Measurements from ENCODE around the gene NTRK3.

The NTRK3 gene

DNA sequence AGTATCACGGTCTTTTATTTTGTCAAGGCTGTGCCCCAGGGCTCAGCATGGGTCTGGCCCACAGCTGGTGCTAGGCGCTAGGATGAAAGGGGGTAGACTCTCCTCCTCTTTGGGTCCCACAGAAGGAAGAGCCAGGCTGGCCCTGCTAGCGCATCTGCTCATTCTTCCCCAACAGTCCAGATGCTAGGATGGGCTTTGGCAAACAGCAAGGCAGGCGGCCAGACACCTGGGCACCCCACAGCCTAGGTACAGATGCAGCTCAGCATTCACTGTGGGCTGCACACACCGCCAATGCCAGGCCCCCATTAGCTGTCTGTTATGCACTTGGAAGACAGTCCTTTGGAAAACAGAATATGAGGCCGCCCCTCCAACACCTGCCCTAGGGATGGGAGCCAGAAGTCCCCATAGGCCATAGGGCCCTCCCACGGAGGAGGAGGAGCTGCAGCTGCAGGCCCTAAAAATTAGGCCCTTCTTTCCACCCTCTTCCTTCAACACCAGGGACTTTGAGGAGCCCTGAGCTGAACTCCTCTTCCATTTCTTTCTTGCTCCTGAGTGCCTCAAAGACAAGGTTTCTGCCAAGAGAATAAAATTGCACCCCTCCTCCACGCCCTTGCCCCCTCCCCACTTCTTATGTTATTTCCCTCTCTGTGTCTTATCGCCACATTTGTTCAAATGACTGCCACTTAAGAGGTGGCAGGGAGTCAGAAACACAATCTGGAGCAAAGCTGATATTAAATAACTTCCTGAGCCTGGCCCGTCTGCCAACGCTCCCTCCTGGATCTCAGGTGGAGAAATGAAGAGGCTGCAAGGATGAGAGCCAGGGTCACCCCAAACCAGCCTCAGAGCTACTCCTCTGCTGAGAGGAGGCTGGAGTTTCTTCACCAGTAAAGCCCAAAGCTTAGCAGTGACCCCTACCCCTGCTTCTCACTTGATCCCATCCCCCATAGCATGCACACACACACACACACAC lies 13.7 kb downstream of the NTRK3 start:
- H3K27ac ChIP-seq = no peak overlapping the region
- no peak overlapping the region for H3K4me3 ChIP-seq
- TF ChIP-seq POLR2AphosphoS5 (IDR thresholded peaks at IDR 0.05; ENCODE audit: borderline replicate concordance, low read depth, low read length) = no peak
- no peak for TF ChIP-seq EZH2 (IDR thresholded peaks at IDR 0.05)
- no peak for TF ChIP-seq FOXP2 (optimal IDR thresholded peaks at IDR 0.05; ENCODE audit: control extremely low read depth, extremely low read length, insufficient read depth)
- no peak overlapping the region for H3K9ac ChIP-seq (ENCODE audit: insufficient read length)
- DNase-seq (ENCODE audit: low read depth, low spot score) = no peak
- H3K9me3 ChIP-seq (ENCODE audit: low read depth, low read length) = no peaks in the 10 kb centered on the region
- no peaks in the 10 kb centered on the region for H3K36me3 ChIP-seq (ENCODE audit: insufficient read depth, low read length)

GRCh38 chr15:88241461-88241860 lies 15.1 kb downstream of the NTRK3 start:
- no peak overlapping the region for H3K4me3 ChIP-seq
- H3K9ac ChIP-seq (ENCODE audit: insufficient read length) = no peak overlapping the region
- no peaks in the 10 kb centered on the region for H3K36me3 ChIP-seq (ENCODE audit: insufficient read depth, low read length)
- no peak overlapping the region for H3K27ac ChIP-seq
- TF ChIP-seq FOXP2 (optimal IDR thresholded peaks at IDR 0.05; ENCODE audit: control extremely low read depth, extremely low read length, insufficient read depth) (no peak), POLR2AphosphoS5 (IDR thresholded peaks at IDR 0.05; ENCODE audit: borderline replicate concordance, low read depth, low read length) (no peak), EZH2 (IDR thresholded peaks at IDR 0.05) (no peak)
- DNase-seq (ENCODE audit: low read depth, low spot score) = no peak
- no peaks in the 10 kb centered on the region for H3K9me3 ChIP-seq (ENCODE audit: low read depth, low read length)

- no peak for TF ChIP-seq EZH2 (IDR thresholded peaks at IDR 0.05)
- no peak for TF ChIP-seq FOXP2 (optimal IDR thresholded peaks at IDR 0.05; ENCODE audit: control extremely low read depth, extremely low read length, insufficient read depth)
- TF ChIP-seq POLR2AphosphoS5 (IDR thresholded peaks at IDR 0.05; ENCODE audit: borderline replicate concordance, low read depth, low read length) = no peak
- Histone ChIP-seq H3K27ac (no peak overlapping the region), H3K9ac (ENCODE audit: insufficient read length) (no peak overlapping the region), H3K36me3 (ENCODE audit: insufficient read depth, low read length) (no peaks in the 10 kb centered on the region), H3K9me3 (ENCODE audit: low read depth, low read length) (no peaks in the 10 kb centered on the region), H3K4me3 (no peak overlapping the region)
- DNase-seq (ENCODE audit: low read depth, low spot score) = no peak
These were observed 15.5 kb downstream of the NTRK3 start for GRCh38 chr15:88241060-88241459.

GRCh38 chr15:88239594-88239993 lies 16.9 kb downstream of the NTRK3 start:
- Histone ChIP-seq H3K4me3 (no peak overlapping the region), H3K9ac (ENCODE audit: insufficient read length) (no peak overlapping the region), H3K36me3 (ENCODE audit: insufficient read depth, low read length) (no peaks in the 10 kb centered on the region), H3K27ac (no peak overlapping the region), H3K9me3 (ENCODE audit: low read depth, low read length) (no peaks in the 10 kb centered on the region)
- DNase-seq (ENCODE audit: low read depth, low spot score) = no peak
- TF ChIP-seq FOXP2 (optimal IDR thresholded peaks at IDR 0.05; ENCODE audit: control extremely low read depth, extremely low read length, insufficient read depth) = no peak
- no peak for TF ChIP-seq EZH2 (IDR thresholded peaks at IDR 0.05)

DNA sequence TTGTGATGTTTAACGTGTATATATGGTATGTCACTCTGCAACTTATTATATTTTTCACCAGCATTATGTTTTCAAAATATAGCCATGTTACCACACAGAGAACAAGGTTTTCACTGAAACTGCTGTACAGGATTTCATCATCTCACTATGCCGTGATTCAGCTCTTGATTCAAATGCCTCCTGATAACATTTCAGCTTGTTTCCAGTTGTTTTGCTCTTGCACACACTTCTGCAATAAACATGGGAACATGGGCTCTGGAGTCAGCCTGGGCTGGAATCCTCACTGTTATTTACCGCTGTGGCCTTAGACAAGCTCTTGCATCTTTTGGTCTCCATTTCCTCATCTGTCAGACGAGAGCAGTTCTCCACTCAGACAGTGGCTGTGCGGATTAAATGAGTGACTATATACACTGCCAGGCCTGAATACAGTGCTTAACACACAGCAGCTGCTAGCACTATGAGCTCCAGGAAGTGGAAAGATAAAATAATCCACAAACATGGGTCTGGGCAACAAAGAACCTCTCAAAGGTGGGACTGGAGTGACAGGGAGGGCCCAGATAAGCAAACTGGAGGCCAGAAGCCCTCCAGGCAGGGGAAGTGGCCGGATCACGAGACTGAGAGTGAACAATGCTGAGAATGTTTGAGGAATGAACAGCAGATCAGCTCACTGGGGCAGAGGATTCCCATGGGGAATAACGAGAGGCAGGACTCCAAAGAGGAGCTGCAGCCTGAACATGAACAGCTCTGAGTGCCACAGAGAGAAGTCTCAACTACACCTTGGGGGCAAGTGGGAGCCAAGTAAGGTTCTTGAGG lies 17.7 kb downstream of the NTRK3 start:
- no peak for DNase-seq (ENCODE audit: low read depth, low spot score)
- Histone ChIP-seq H3K36me3 (ENCODE audit: insufficient read depth, low read length) (no peaks in the 10 kb centered on the region), H3K9ac (ENCODE audit: insufficient read length) (no peak overlapping the region), H3K9me3 (ENCODE audit: low read depth, low read length) (no peaks in the 10 kb centered on the region), H3K27ac (no peak overlapping the region), H3K4me3 (no peak overlapping the region)
- no peak for TF ChIP-seq POLR2AphosphoS5 (IDR thresholded peaks at IDR 0.05; ENCODE audit: borderline replicate concordance, low read depth, low read length)

- H3K4me3 ChIP-seq = no peak overlapping the region
- TF ChIP-seq FOXP2 (optimal IDR thresholded peaks at IDR 0.05; ENCODE audit: control extremely low read depth, extremely low read length, insufficient read depth) (no peak), POLR2AphosphoS5 (IDR thresholded peaks at IDR 0.05; ENCODE audit: borderline replicate concordance, low read depth, low read length) (no peak), EZH2 (IDR thresholded peaks at IDR 0.05) (no peak)
- no peak overlapping the region for H3K9ac ChIP-seq (ENCODE audit: insufficient read length)
- H3K27ac ChIP-seq = no peak overlapping the region
- no peaks in the 10 kb centered on the region for H3K36me3 ChIP-seq (ENCODE audit: insufficient read depth, low read length)
- DNase-seq (ENCODE audit: low read depth, low spot score) = no peak
- no peaks in the 10 kb centered on the region for H3K9me3 ChIP-seq (ENCODE audit: low read depth, low read length)
These were observed 21.8 kb downstream of the NTRK3 start for GRCh38 chr15:88234711-88235110.

DNA sequence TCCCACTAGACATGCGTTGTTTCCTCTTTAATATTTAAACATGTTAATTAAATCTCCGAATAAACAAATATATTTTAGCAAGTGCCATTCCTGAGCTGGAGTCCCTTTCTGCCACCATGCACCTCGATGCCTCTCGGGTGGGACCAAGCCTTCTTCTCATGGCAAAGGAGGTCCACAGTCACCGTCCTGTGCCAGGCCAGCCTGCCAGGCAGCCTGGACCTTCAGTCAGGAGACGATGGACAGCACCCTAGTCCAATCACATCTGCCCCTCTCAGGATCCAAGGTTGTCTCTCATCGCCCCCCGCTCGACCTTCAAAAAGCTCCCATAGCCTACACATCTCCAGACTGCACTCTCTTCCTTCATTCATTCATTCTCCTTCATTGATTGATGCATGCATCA lies 22.6 kb downstream of the NTRK3 start:
- Histone ChIP-seq H3K27ac (no peak overlapping the region), H3K9me3 (ENCODE audit: low read depth, low read length) (no peaks in the 10 kb centered on the region), H3K9ac (ENCODE audit: insufficient read length) (no peak overlapping the region), H3K4me3 (no peak overlapping the region), H3K36me3 (ENCODE audit: insufficient read depth, low read length) (no peaks in the 10 kb centered on the region)
- TF ChIP-seq POLR2AphosphoS5 (IDR thresholded peaks at IDR 0.05; ENCODE audit: borderline replicate concordance, low read depth, low read length) = no peak
- no peak for TF ChIP-seq EZH2 (IDR thresholded peaks at IDR 0.05)
- no peak for TF ChIP-seq FOXP2 (optimal IDR thresholded peaks at IDR 0.05; ENCODE audit: control extremely low read depth, extremely low read length, insufficient read depth)
- no peak for DNase-seq (ENCODE audit: low read depth, low spot score)

DNA sequence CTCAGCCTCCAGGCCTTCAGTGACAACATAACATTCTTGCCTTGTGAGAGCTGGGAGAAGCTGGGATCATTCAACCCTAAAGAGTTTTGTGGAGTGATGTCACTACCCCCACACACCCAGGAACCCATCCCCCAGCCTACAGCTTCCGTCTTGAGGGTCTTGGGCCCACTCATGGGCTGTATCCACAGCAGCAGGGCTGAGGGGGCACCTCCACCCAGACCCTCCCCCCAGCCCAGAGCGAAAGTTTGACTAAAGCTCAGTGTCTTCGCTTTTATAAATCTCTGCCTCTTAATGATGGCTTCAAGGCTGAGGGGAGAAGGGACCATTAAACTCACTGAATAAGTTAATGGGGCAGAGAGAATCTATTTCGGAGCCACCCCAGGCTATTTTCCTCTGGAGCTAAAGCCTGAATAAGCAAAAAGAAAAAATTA lies 23.8 kb downstream of the NTRK3 start:
- Histone ChIP-seq H3K4me3 (no peak overlapping the region), H3K36me3 (ENCODE audit: insufficient read depth, low read length) (no peaks in the 10 kb centered on the region), H3K27ac (no peak overlapping the region), H3K9ac (ENCODE audit: insufficient read length) (no peak overlapping the region), H3K9me3 (ENCODE audit: low read depth, low read length) (no peaks in the 10 kb centered on the region)
- no peak for DNase-seq (ENCODE audit: low read depth, low spot score)
- TF ChIP-seq FOXP2 (optimal IDR thresholded peaks at IDR 0.05; ENCODE audit: control extremely low read depth, extremely low read length, insufficient read depth) (no peak), POLR2AphosphoS5 (IDR thresholded peaks at IDR 0.05; ENCODE audit: borderline replicate concordance, low read depth, low read length) (no peak), EZH2 (IDR thresholded peaks at IDR 0.05) (no peak)

All from SK-N-MC (cell line).